Ramos (cell line): Measurements from ENCODE around the gene TMED10.

Source experiments
- in situ Hi-C: fragments of 300-500 bp; cut with MboI; formaldehyde crosslinking; loops from one replicate; pipeline ENCODE4 v1.14.3; 2022; ENCODE audit warnings: low sequenced_read_pairs; ENCODE audit not compliant: unreplicated experiment

The TMED10 gene

DNA sequence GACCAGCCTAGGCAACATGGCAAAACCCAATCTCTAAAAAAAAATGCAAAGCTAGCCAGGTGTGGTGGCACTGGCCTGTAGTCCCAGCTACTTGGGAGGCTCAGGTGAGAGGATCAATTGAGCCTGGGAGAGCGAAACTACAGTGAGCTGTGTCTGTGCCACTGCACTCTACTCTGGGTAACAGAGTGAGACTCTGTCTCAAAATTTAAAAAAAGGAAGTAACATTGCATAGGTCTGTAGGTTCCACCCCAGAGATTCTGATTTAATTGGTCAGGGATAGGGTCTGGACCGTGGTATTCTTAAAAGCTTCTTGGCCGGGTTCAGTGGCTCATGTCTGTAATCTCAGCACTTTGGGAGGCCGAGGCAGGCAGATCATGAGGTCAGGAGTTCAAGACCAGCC lies 80.7 kb downstream of the TMED10 start:
- in situ Hi-C loops: no loop called here

DNA sequence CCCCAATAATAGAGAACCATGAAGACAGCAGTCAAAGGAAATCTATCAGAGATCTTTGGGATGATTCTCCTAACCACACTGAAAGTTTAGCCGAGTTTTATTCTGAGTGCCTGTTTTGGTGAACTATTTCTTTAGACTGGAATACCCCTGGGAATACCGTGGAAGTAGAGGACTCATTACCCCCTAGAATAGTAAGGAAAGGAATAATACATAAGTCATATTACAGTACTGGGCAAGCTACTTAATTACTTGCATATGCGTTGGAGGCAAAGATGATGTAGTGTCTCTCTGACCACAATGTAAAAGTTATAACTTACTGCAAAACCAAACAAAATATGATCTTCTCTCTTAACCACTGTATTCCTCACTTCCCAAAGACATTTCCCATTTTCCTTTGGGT lies 81.5 kb downstream of the TMED10 start:
- in situ Hi-C loops: no loop called here

- in situ Hi-C loops: no loop called here
Measured at GRCh38 chr14:75092698-75093097, 83.7 kb downstream of the TMED10 start.

GRCh38 chr14:75091251-75091650 lies 85.2 kb downstream of the TMED10 start:
- in situ Hi-C loops: no loop called here

- in situ Hi-C loops: no loop called here
Measured at GRCh38 chr14:75090353-75090752, 86.1 kb downstream of the TMED10 start.

DNA sequence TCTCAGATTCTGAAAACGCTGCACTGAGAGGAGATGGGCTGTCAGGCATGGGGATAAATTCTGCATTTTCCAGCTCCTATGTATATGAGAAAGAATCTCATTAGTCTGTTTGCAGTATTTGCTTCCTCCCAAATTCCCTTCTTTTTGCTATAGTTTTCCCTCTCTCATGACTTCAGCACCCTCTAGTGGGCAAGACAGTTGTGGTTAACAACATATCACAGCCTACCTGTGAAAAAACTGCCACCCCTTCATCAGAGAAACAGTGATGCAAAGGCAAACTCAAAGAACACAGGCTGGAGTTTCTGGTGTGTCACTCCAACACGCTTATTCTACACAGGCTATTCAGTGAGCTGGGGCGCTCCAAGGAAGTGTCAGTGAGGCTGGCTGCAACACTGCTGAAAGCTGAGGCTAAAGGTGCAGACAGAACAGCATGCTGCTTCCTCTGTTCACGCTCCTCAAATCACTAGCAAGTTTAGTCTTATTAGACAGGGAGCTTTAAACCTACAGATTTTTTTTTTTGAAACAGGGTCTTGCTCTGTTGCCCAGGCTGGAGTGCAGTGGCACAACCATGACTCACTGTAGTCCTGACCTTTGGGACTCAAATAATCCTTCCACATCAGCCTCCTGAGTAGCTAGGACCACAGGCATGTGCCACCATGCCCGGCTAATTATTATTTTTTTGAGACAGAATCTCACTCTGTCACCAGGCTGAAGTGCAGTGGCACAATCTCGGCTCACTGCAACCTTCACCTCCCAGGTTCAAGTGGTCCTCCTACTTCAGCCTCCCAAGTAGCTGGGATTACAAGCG lies 87.6 kb downstream of the TMED10 start:
- in situ Hi-C loops: no loop called here

DNA sequence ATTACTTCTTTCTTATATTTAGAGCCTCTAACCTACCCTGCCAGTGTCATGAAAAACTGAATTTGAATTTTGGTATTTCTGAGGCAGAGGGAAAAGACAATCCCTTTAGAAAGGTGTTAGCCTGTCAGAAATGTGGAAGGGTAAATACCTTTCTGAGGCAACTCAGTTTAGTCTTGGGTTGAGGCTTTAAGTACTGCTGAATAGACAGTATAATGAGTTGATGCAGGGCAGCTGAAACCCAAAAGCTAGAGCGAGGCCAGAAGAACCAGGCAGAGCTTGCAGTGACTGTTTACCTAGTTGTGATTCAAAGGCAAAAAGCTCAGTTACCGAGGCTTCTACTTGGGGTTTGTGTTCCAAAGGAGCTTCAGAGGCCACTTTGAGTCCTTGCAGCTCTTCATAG lies 88.3 kb downstream of the TMED10 start:
- in situ Hi-C loops: no loop called here

DNA sequence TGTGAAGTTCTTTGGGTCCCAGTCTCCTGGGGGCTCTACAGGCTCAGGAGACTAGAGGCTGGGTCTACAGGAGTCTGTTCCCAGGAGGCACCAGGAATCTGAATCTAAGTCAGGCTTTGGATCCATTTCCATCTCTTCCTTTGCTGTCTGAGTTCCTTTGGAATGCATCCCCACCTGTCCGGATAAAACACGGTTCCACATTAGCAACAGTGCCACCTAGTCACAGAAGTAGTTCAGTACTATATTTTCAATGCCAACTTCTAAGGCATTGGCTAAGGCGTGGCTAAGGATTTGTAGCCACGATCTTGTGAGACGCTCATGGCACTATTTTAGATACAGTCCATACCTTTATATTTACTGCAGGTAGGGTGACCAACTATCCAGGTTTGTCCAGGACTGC lies 91.9 kb downstream of the TMED10 start:
- in situ Hi-C loops: no loop called here

- in situ Hi-C loops: no loop called here
Measured at GRCh38 chr14:75083271-75083670, 93.1 kb downstream of the TMED10 start.

DNA sequence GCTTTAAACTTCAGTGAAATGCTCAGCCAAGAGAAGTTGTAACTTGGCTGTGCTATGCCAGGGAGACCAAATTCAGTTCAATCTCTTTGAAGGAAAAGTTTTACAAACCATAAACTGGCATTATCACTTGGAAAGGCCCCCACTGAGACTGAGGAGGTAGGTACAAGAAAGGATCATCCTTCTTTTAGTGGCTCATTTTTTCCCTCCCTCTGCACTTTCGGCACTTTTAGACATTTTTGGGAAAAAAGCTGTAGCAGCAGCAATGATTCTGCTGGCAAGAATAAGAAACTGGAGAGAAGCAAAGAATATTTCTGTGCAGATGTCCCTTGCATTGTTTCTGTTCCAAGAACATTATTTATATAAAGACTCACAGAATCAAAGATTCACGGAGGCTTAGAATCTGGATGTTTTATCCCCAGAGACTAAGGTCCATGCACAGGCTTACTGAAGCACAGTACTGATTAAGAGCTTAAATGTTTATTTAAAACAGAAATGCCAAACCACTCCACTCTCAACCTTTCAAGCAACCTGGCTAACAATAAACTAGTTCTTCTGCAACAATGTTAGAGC lies 94.7 kb downstream of the TMED10 start:
- in situ Hi-C loops: no loop called here
